Neuronal stem cell (in vitro differentiated cells): ENCODE data around the gene SPATC1L.

Source experiments
- DNase-seq: peaks from one replicate; pipeline ENCODE4 v3.0.0-alpha.2; 2013; ENCODE audit warnings: low spot score
- H2AFZ ChIP-seq: one replicate; pipeline ENCODE4 v1.6.1; 2013; ENCODE audit warnings: mild to moderate bottlenecking, low read length, inconsistent platforms
- H2AK5ac ChIP-seq: 2 replicates; pipeline ENCODE4 v1.6.1; 2013; ENCODE audit warnings: low read depth, mild to moderate bottlenecking, inconsistent platforms, low read length, moderate library complexity, mixed read lengths
- H2BK120ac ChIP-seq: 2 replicates; pipeline ENCODE4 v1.6.1; 2013; ENCODE audit warnings: low read depth, mild to moderate bottlenecking, inconsistent platforms, low read length, moderate library complexity, mixed read lengths
- H2BK12ac ChIP-seq: one replicate; pipeline ENCODE4 v1.6.1; 2013; ENCODE audit warnings: low read length, inconsistent platforms
- H2BK15ac ChIP-seq: 2 replicates; pipeline ENCODE4 v1.6.1; 2013; ENCODE audit warnings: mild to moderate bottlenecking, low read length, inconsistent platforms, mixed read lengths
- H2BK5ac ChIP-seq: one replicate; pipeline ENCODE4 v1.6.1; 2013; ENCODE audit warnings: inconsistent platforms, mild to moderate bottlenecking, low read length, moderate library complexity
- H3K14ac ChIP-seq: one replicate; pipeline ENCODE4 v1.6.1; 2013; ENCODE audit warnings: low read length, inconsistent platforms
- H3K18ac ChIP-seq: 2 replicates; pipeline ENCODE4 v1.6.1; 2013; ENCODE audit warnings: low read length, inconsistent platforms
- H3K23ac ChIP-seq: 2 replicates; pipeline ENCODE4 v1.6.1; 2013; ENCODE audit warnings: low read depth, mild to moderate bottlenecking, mixed read lengths, low read length, inconsistent platforms; ENCODE audit not compliant: poor library complexity
- H3K27ac ChIP-seq: replicated peaks from 3 replicates; pipeline ENCODE4 v1.5.1; 2013; ENCODE audit warnings: low read length, inconsistent platforms
- H3K27me3 ChIP-seq, 3 experiments: 2 replicates each; pipeline ENCODE4 v1.6.1; 2013; ENCODE audit warnings: low read length in 3 of 3, mild to moderate bottlenecking in 2 of 3, inconsistent platforms in 1 of 3, low read depth in 1 of 3, mixed read lengths in 1 of 3, moderate library complexity in 1 of 3; ENCODE audit not compliant: control insufficient read depth in 3 of 3, insufficient read depth in 3 of 3
- H3K36me3 ChIP-seq, 2 donors: replicated peaks in 1 of 2; 2 replicates each; pipeline ENCODE4 v1.6.1; 2013; ENCODE audit warnings: low read length in 2 of 2; ENCODE audit not compliant: control insufficient read depth in 2 of 2, insufficient read depth in 2 of 2
- H3K4ac ChIP-seq: 2 replicates; pipeline ENCODE4 v1.6.1; 2013; ENCODE audit warnings: inconsistent platforms, mild to moderate bottlenecking, low read length, moderate library complexity
- H3K4me1 ChIP-seq, 2 donors: 1 replicate in 1 of 2; 2 replicates in 1 of 2; pipeline ENCODE4 v1.6.1; 2013; ENCODE audit warnings: low read length in 2 of 2, low read depth in 1 of 2; ENCODE audit not compliant: control insufficient read depth in 2 of 2, insufficient read depth in 1 of 2
- H3K4me2 ChIP-seq: one replicate; pipeline ENCODE4 v1.6.1; 2013; ENCODE audit warnings: mild to moderate bottlenecking, low read length, inconsistent platforms; ENCODE audit not compliant: insufficient read depth, poor library complexity, severe bottlenecking
- H3K4me3 ChIP-seq, 2 donors: 2 replicates each; pipeline ENCODE4 v1.5.1; 2013; ENCODE audit warnings: low read length in 2 of 2, mild to moderate bottlenecking in 2 of 2, inconsistent platforms in 1 of 2, moderate library complexity in 1 of 2
- H3K79me1 ChIP-seq: one replicate; pipeline ENCODE4 v1.6.1; 2013; ENCODE audit warnings: low read depth, mild to moderate bottlenecking, inconsistent platforms, low read length, moderate library complexity
- H3K9ac ChIP-seq: one replicate; pipeline ENCODE4 v1.6.1; 2013; ENCODE audit warnings: mild to moderate bottlenecking, low read depth, low read length, inconsistent platforms; ENCODE audit not compliant: poor library complexity
- H3K9me3 ChIP-seq, 2 donors: replicated peaks in 1 of 2; 2 replicates each; pipeline versions ENCODE3 to v1.6.1; 2013; ENCODE audit warnings: low read length in 2 of 2, mild to moderate bottlenecking in 2 of 2, inconsistent platforms in 1 of 2, low read depth in 1 of 2, mixed read lengths in 1 of 2, moderate library complexity in 1 of 2; ENCODE audit not compliant: control insufficient read depth in 2 of 2, insufficient read depth in 1 of 2
- H4K8ac ChIP-seq: one replicate; pipeline ENCODE4 v1.6.1; 2013; ENCODE audit warnings: low read depth, mild to moderate bottlenecking, inconsistent platforms, low read length, moderate library complexity
- H4K91ac ChIP-seq: one replicate; pipeline ENCODE4 v1.6.1; 2013; ENCODE audit warnings: low read length, low read depth, mild to moderate bottlenecking, inconsistent platforms; ENCODE audit not compliant: poor library complexity
- WGBS, 2 donors: extraction: QIAGEN DNeasy Blood & Tissue Kit; methylation state at CpG; one replicate each; pipeline ENCODE4 v1.1.7; 2013; ENCODE audit warnings: missing lambda C conversion rate in 2 of 2, mixed read lengths in 1 of 2; ENCODE audit not compliant: insufficient read length in 2 of 2, insufficient replicate concordance in 1 of 2; ENCODE audit errors: extremely low coverage in 2 of 2; 5-methylcytosine and 5-hydroxymethylcytosine counted together

SPATC1L gene

DNA sequence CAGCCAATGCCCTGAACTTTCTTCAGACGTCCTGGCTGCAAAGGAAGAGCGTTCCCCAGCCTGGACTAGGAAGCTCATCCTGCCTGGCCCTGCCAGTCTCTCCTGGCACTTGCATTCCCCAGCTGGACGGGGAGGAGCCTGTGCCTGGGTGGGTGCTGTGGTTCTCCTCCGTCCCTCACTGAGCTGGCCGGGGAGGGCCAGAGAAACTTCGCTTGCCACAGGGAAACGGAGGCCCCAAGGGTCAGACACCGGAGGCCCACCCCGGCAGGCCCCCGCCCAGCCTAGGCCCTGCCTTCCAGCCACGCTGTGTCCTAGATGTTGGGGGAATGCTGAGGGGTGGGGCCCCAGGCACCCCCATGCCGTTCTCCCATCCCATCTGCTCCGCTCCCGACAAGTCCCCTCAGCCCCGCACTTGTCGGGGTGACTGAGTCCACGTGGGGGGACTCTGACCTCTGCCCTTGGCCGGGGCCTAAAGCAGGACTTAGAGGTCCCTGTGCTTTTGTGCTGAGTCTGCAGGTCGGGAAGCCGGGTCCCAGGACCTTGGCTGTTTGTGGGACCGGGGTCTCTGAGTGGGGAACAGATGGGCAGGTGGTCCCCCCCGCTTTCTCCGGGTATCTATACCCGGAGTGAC lies 33.7 kb downstream of the SPATC1L start:
- Histone ChIP-seq H3K27me3 (no peaks in the 10 kb centered on the region), H2AK5ac (peak overlapping the region; percentile 97), H3K18ac (peak overlapping the region; percentile 85), H3K23ac (peak overlapping the region; percentile 43), H3K9me3 (no peaks in the 10 kb centered on the region), H3K14ac (no peak overlapping the region), H3K36me3 (no peaks in the 10 kb centered on the region), H2BK5ac (peak overlapping the region; percentile 53), H3K4ac (no peak overlapping the region), H3K4me2 (no peak overlapping the region), H4K91ac (no peak overlapping the region), H3K9ac (no peak overlapping the region), H2AFZ (no peak overlapping the region), H2BK12ac (peak overlapping the region; percentile 84), H3K27ac (no peak overlapping the region), H3K79me1 (peaks cover 6% of the 10 kb centered on the region), H2BK120ac (no peak overlapping the region), H2BK15ac (peak overlapping the region; percentile 98), H4K8ac (peak overlapping the region; percentile 65), H3K4me1 (peaks cover 8 to 19% of the 10 kb centered on the region in 2 donors), H3K4me3 (no peak overlapping the region)
- DNase-seq, result no peak
- no CpG with 5 or more reads among the region's 24 CpGs for WGBS, 2 donors

DNA sequence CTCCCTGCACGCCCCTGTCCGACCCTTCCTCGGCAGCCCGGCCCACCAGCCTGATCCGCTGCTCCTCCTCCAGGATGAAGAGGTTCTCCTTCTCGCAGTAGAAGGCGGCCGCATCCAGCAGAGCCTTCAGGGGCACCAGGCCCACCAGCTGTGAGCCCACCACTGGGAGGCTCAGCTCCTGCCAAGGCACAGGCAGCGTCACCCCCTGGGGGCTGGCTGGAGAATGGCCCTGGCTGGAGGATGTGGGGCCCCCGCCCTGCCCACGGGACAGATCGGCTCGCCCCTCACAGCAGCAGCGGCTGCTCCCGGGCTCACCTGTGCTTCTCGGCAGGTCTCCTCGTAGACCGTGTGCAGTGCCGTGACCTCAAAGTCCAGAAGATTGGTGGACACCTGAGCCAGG lies 34.2 kb downstream of the SPATC1L start:
- Histone ChIP-seq H2BK15ac (peak overlapping the region; percentile 85), H3K79me1 (peaks cover 6% of the 10 kb centered on the region), H2BK120ac (no peak overlapping the region), H3K27me3 (no peaks in the 10 kb centered on the region), H3K9ac (peak overlapping the region; percentile 21), H2BK12ac (no peak overlapping the region), H3K23ac (peak overlapping the region; percentile 43), H3K4ac (no peak overlapping the region), H3K36me3 (no peaks in the 10 kb centered on the region), H2AFZ (no peak overlapping the region), H3K27ac (no peak overlapping the region), H3K4me3 (no peak overlapping the region), H3K18ac (peak overlapping the region; percentile 71), H2AK5ac (peak overlapping the region; percentile 84), H2BK5ac (no peak overlapping the region), H3K4me1 (peaks cover 7 to 15% of the 10 kb centered on the region in 2 donors), H3K9me3 (no peaks in the 10 kb centered on the region), H4K91ac (no peak overlapping the region), H4K8ac (no peak overlapping the region), H3K4me2 (no peak overlapping the region), H3K14ac (no peak overlapping the region)
- WGBS, 2 donors, result no CpG with 5 or more reads among the region's 19 CpGs
- DNase-seq, result no peak

DNA sequence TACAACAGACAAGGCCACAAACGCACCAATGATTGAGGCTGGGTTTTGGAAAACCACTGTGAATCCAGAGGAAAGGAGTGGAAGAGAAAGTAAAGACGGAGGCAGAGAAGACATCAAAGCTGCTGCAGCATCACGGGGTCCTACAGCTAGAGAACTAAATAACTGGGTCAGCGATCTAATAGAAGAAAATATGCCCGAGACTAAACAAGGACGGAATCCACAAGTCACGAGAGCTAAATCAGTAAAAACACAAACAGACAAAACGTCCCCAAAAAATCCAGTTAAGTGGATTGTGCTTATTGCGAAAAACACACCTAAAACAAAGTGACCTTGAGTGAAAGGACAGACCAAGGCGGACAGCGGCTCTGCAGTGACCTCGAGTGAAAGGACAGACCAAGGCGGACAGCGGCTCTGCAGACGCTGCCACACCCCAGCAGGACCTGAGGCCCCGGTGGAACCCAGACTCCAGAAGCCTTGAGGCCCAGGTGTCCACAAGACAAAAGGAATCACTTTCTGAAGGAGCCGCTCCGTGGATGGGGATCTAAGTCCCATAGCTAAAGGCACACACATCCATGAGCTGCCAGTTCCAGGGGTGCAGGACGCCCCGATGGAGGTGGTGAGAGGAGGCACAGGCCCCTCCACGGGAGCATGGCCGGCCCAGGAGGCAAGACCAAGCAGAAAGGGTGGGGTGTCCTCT lies 34.9 kb downstream of the SPATC1L start:
- no peak overlapping the region for H3K9ac ChIP-seq
- H2BK5ac ChIP-seq, result no peak overlapping the region
- H3K9me3 ChIP-seq, result peaks cover 0 to 2% of the 10 kb centered on the region in 2 donors
- no peak overlapping the region for H2BK120ac ChIP-seq
- H3K4ac ChIP-seq, result no peak overlapping the region
- H4K91ac ChIP-seq, result no peak overlapping the region
- peaks cover 7 to 15% of the 10 kb centered on the region in 2 donors for H3K4me1 ChIP-seq
- H4K8ac ChIP-seq, result no peak overlapping the region
- no peak for DNase-seq
- H3K23ac ChIP-seq, result no peak overlapping the region
- H3K18ac ChIP-seq, result peak overlapping the region; percentile 57
- H3K27ac ChIP-seq, result no peak overlapping the region
- peak overlapping the region; percentile 97 for H3K14ac ChIP-seq
- H2BK15ac ChIP-seq, result peak overlapping the region; percentile 3
- H3K4me2 ChIP-seq, result no peak overlapping the region
- WGBS, 2 donors, result no CpG with 5 or more reads among the region's 22 CpGs
- no peak overlapping the region for H3K4me3 ChIP-seq
- H2AK5ac ChIP-seq, result peak overlapping the region; percentile 84
- H3K27me3 ChIP-seq, result no peaks in the 10 kb centered on the region
- no peak overlapping the region for H2AFZ ChIP-seq
- no peak overlapping the region for H2BK12ac ChIP-seq
- H3K79me1 ChIP-seq, result peaks cover 6% of the 10 kb centered on the region
- no peaks in the 10 kb centered on the region for H3K36me3 ChIP-seq

DNA sequence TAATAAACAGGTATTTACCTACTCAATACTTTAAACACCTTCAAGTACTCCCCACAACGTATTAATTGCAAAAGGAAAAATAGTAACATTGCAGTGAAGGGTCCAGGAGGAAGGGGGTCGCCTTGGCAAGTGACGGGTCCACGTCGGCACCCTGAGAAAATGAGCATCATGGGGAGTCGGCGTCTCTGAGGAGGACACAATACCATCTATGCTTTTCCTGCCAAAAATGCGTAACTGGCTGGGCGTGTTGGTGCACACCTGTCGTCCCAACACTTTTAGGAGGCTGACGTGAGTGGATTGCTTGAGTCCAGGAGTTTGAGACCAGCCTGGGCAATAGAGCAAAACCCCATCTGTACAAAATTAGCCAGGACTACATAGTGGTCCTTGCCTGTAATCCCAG lies 36.2 kb downstream of the SPATC1L start:
- H3K4ac ChIP-seq, result no peak overlapping the region
- H3K79me1 ChIP-seq, result peaks cover 5% of the 10 kb centered on the region

More for the DNA sequence above, 36.2 kb downstream of the SPATC1L start:
- H4K8ac ChIP-seq, result no peak overlapping the region
- no peak for DNase-seq
- no peak overlapping the region for H2BK120ac ChIP-seq
- no peak overlapping the region for H3K9ac ChIP-seq
- no peak overlapping the region for H3K18ac ChIP-seq
- peaks cover 3 to 13% of the 10 kb centered on the region in 2 donors for H3K4me1 ChIP-seq
- H3K27ac ChIP-seq, result no peak overlapping the region
- H3K27me3 ChIP-seq, result no peaks in the 10 kb centered on the region
- no peak overlapping the region for H2BK5ac ChIP-seq
- H3K9me3 ChIP-seq, result peaks cover 0 to 2% of the 10 kb centered on the region in 2 donors
- no peak overlapping the region for H3K4me2 ChIP-seq
- H2BK15ac ChIP-seq, result no peak overlapping the region
- H3K14ac ChIP-seq, result no peak overlapping the region
- H2BK12ac ChIP-seq, result no peak overlapping the region
- no peak overlapping the region for H3K23ac ChIP-seq
- H4K91ac ChIP-seq, result no peak overlapping the region
- no peak overlapping the region for H2AFZ ChIP-seq
- no peaks in the 10 kb centered on the region for H3K36me3 ChIP-seq
- WGBS, 2 donors, result no CpG with 5 or more reads among the region's 11 CpGs
- no peak overlapping the region for H3K4me3 ChIP-seq
- no peak overlapping the region for H2AK5ac ChIP-seq
